Ishikawa (cell line): Measurements from ENCODE around the gene APOL3.

Source experiments
- CEBPB ChIP-seq: IDR thresholded peaks from 2 replicates; pipeline ENCODE4 v1.6.1; 2012
- CREB1 ChIP-seq: IDR thresholded peaks from 2 replicates; pipeline ENCODE4 v1.6.1; 2012; ENCODE audit warnings: low read depth
- EGR1 ChIP-seq: IDR thresholded peaks from 2 replicates; pipeline ENCODE4 v1.6.1; 2012
- EP300 ChIP-seq: IDR thresholded peaks from 2 replicates; pipeline ENCODE4 v1.6.1; 2012; ENCODE audit warnings: borderline replicate concordance
- FOXM1 ChIP-seq: IDR thresholded peaks from 2 replicates; pipeline ENCODE4 v1.6.1; 2012; ENCODE audit warnings: low read depth, borderline replicate concordance
- MAX ChIP-seq: IDR thresholded peaks from 2 replicates; pipeline ENCODE4 v1.6.1; 2012
- NFIC ChIP-seq: IDR thresholded peaks from 2 replicates; pipeline ENCODE4 v1.6.1; 2012
- RAD21 ChIP-seq: IDR thresholded peaks from 2 replicates; pipeline ENCODE4 v1.6.1; 2012; ENCODE audit warnings: low read depth
- REST ChIP-seq: IDR thresholded peaks from 2 replicates; pipeline ENCODE4 v1.6.1; 2012; ENCODE audit warnings: low read depth, mild to moderate bottlenecking
- TAF1 ChIP-seq: IDR thresholded peaks from 2 replicates; pipeline ENCODE4 v1.6.1; 2012; ENCODE audit warnings: low read depth, mild to moderate bottlenecking
- TCF12 ChIP-seq: IDR thresholded peaks from 2 replicates; pipeline ENCODE4 v1.6.1; 2012; ENCODE audit warnings: low read depth
- TEAD4 ChIP-seq: IDR thresholded peaks from 2 replicates; pipeline ENCODE4 v1.6.1; 2012
- USF1 ChIP-seq: IDR thresholded peaks from 2 replicates; pipeline ENCODE4 v1.6.1; 2012
- YY1 ChIP-seq: IDR thresholded peaks from 2 replicates; pipeline ENCODE4 v1.6.1; 2012; ENCODE audit warnings: low read depth
- ZBTB7A ChIP-seq: IDR thresholded peaks from 2 replicates; pipeline ENCODE4 v1.6.1; 2012; ENCODE audit warnings: low read depth

APOL3 gene

GRCh38 chr22:36175892-36176291 lies 15.3 kb upstream of the APOL3 start:
- no peak for TF ChIP-seq FOXM1
- TF ChIP-seq REST, result no peak
- TF ChIP-seq NFIC, result no peak
- TF ChIP-seq RAD21, result no peak
- TF ChIP-seq ZBTB7A, result no peak
- TF ChIP-seq USF1, result no peak
- TF ChIP-seq CREB1, result no peak
- no peak for TF ChIP-seq YY1
- TF ChIP-seq EP300, result no peak
- no peak for TF ChIP-seq TEAD4
- TF ChIP-seq TAF1, result no peak
- no peak for TF ChIP-seq TCF12
- no peak for TF ChIP-seq CEBPB
- no peak for TF ChIP-seq EGR1

- TF ChIP-seq USF1 (no peak), EGR1 (no peak), TAF1 (no peak), RAD21 (no peak), CEBPB (no peak), CREB1 (no peak), ZBTB7A (no peak), TEAD4 (no peak), REST (no peak)
Measured at GRCh38 chr22:36171941-36172340, 11.4 kb upstream of the APOL3 start.

GRCh38 chr22:36166518-36167220 lies 6.1 kb upstream of the APOL3 start:
- TF ChIP-seq TEAD4 (no peak), NFIC (no peak), CEBPB (no peak), YY1 (no peak), TCF12 (no peak), FOXM1 (no peak), USF1 (no peak), ZBTB7A (no peak), EP300 (no peak), RAD21 (no peak), MAX (no peak), CREB1 (no peak), REST (no peak), TAF1 (no peak), EGR1 (no peak)

- TF ChIP-seq FOXM1 (no peak), USF1 (no peak), NFIC (no peak), MAX (no peak), REST (no peak), CREB1 (no peak), CEBPB (no peak), EGR1 (no peak), EP300 (no peak), YY1 (no peak), ZBTB7A (no peak), RAD21 (no peak), TAF1 (no peak), TCF12 (no peak), TEAD4 (no peak)
Measured at GRCh38 chr22:36166086-36166485, 5.5 kb upstream of the APOL3 start.
